Esophagus squamous epithelium (tissue), 4 donors: Measurements from ENCODE around the gene IL17RB.

Experiments
- CTCF ChIP-seq, 6 experiments: fragments of 450-650 bp in 4 of 6; fragments of 200-600 bp in 2 of 6; sonication (generic) in 2 of 6; IDR thresholded peaks; one replicate each; pipeline ENCODE4 v1.5.1; 2016 to 2019; ENCODE audit warnings: antibody characterized with exemption in 6 of 6, mild to moderate bottlenecking in 4 of 6, moderate library complexity in 4 of 6
- POLR2A ChIP-seq, 4 donors: fragments of 450-650 bp; IDR thresholded peaks; one replicate each; pipeline ENCODE4 v1.6.1; 2017; ENCODE audit warnings: antibody characterized with exemption in 4 of 4, mild to moderate bottlenecking in 4 of 4, moderate library complexity in 3 of 4

GRCh38 chr3:53818221-53819162 lies 27.9 kb upstream of the IL17RB start:
- TF ChIP-seq POLR2A (IDR thresholded peaks at IDR 0.05) (no peak), CTCF (IDR thresholded peaks at IDR 0.05) (no peak)
